Mesenteric fat pad (tissue), 1 donor: ENCODE data around the gene ZNF563. TPM values are rescaled to one million over a fixed set of nuclear protein-coding genes. Genes with fewer than 3 reads are reported as not detected.
"Not testable (repeated sequence)": the region's sequence is repeated elsewhere in the genome, so short reads cannot be mapped to it uniquely, and the experiment has no call there.

Experiments used
- DNase-seq: peaks from one replicate; pipeline ENCODE4 v3.0.0-alpha.2; 2020; ENCODE audit warnings: low spot score
- long read RNA-seq: library from polyadenylated mRNA; unstranded; transcript quantifications from one replicate; pipeline ENCODE4 v2.0.0, GENCODE V29; 2020
- total RNA-seq: library from RNA; stranded (reverse); fragmentation: NEBNext Ultra II Directional; extraction: Animal tissue kit (Norgen Biotek cat#: 25700); gene quantifications from one replicate; pipeline ENCODE4 v1.2.1, GENCODE V29; 2021
- donor health status: DM: yes; HTN: yes; CAD: no.

The ZNF563 gene
- total RNA-seq: 2.0 TPM
- long read RNA-seq, partial matches to known transcripts: 0 of 10 reads
- long read RNA-seq, other reads (novel, unspliced or antisense): 5 of 10 reads

DNA sequence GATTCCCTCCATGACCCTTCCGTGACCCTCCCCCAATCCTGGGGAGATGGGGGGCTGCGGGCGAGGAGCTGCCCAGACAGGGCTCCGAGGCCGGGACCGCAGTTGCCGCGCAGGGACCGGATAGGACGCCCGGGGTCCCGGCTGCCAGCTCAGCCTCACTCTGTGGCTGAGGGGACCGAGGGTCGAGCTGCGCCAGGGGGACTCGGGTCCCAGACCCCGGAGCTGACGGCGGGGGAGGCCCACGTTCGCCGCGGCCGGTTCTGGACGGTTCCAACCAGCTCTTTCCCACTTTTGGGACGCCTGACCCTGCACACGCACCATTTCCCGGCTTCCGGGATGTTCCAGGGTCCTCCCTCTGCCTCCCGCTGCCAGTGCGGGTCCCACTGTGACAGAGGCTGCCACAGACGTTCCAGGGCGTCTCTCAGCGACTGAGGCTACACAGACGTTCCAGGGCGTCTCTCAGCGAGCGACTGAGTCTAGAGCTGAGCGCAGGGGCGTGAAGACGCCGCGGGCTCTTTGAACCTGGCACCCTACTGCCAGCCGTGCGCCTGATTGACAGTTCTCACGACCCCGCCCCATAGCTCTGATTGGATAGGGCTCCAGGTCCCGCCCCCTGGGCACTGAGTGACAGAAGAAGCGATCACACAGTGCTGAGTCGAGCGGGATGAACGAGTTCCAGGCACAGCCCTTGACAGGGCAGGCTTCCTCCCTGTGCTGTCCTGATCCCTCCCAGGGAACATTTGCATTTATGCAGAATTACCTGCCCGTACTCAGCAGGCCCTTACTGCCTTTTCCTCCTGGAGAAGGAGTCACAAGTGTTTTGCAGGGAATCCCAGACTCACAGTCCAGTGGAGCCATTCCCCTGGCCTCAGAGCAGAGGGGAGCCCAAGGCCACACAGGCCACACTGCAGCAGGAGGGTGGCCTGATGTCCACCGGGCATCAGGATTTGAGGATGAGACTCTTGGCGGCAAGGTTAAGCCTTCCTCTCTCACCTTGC, at the start of gene ZNF563:
Gene ZNF563 (minus strand): TSS at position 472 of the 998 bp plus-strand sequence. CDS start 151 bp downstream, at position 321.
- peak; percentile 97 for DNase-seq

DNA sequence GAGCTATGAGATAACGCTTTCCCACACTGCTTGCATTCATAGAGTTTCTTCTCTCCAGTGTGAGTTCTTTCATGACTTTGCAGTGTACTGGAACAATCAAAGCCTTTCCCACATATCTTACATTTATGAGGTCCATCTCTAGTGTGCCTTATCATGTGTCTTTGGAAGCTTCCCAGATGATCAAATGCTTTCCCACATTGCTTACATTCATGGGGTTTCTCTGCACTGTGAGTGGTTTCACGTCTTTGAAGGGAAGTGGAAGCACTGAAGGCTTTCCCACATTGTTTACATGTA, 47.0 kb upstream of the ZNF563 start:
- DNase-seq: no peak

DNA sequence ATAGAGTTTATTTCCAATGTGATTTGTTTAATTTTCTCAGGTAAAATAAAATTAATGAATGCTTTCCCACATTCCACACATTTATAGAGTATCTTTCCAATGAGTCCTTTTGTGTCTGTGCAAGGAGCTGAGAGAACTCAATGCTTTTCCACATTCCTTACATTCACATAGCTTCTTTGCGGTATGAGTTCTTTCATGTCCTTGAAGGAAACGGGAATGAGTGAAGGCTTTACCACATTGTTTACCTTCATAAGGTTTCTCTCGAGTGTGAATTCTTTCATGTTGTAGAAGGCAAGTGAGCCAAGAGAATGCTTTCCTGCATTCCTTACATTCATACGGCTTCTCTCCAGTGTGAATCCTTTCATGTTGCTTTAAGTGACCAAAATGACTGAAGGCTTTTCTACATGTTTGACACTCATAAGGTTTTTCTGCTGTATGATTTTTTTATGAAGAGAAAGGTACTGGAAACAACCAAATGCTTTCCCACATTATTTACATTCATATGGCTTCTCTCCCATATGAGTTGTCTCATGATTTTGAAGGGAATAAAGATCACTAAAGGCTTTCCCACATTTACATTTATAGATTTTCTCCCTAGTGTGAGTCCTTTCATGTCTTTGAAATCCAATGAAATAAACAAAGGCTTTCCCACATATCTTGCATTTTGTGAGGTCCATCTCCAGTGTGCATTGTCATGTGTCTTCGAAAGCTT, 46.5 kb upstream of the ZNF563 start:
- no peak for DNase-seq

DNA sequence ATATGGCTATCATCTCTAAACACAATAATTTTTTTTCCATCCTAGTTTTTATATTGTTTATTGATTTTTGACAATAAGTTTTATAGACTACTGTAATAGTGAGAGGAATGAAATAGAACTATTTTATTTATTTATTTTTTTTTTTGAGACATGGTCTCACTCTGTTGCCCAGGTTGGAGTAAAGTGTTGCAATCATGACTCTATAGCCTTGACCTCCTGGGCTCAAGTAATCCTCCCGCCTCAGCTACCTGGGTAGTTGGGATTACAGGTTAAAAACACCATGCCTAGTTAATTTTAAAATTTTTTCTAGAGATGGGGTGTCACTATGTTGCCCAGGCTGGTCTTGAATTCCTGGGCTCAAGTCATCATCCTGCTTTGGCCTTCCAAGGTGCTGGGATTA, 40.6 kb upstream of the ZNF563 start:
- no peak for DNase-seq

DNA sequence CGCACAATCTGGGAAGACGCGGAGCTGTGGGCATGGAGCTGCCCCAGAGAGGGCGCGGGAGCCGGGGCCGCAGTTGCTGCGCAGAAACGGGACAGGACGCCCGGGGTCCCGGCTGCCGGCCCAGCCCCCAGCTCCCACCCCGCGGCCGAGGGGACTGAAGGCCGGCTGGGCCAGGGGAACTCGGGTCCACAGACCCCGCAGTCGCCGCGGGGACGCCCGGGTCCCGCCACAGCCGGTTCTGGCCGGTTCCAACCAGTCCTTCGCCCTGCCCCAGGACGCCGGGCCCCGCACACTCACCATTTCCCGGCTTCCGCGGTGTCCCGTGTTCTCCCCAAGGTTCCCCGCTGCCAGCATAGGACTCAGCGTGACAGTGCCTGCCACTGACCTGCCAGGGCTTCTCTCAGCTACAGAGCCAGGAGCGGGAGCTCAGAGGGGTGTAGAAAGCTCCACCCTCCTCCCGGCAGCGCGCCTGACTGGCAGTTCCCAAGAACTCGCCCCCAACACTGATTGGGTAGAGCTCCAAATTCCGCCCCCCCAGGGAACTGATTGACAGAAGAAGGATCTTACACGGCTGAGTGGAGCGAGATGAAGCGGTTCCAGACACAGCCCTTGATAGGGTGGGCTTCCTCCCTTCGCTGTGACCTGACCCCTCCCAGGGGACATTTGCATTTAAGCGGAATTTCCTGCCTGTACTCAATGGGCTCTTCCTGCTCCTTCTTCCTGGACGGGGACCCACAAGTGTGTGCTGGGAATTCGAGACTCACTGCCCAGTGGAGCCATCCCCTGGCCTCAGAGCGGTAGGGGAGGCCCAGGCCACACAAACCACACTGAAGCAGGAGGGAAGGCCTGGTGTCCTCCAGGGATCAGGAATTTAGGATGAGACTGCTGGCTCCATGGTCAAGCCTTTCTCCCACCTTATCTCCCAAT, 32.1 kb upstream of the ZNF563 start, which contains the start of gene ZNF442:
Gene ZNF442 (minus strand): TSS at position 448 of the 927 bp plus-strand sequence. CDS start 2,052 bp downstream, outside the sequence.
- DNase-seq: peak; percentile 95

DNA sequence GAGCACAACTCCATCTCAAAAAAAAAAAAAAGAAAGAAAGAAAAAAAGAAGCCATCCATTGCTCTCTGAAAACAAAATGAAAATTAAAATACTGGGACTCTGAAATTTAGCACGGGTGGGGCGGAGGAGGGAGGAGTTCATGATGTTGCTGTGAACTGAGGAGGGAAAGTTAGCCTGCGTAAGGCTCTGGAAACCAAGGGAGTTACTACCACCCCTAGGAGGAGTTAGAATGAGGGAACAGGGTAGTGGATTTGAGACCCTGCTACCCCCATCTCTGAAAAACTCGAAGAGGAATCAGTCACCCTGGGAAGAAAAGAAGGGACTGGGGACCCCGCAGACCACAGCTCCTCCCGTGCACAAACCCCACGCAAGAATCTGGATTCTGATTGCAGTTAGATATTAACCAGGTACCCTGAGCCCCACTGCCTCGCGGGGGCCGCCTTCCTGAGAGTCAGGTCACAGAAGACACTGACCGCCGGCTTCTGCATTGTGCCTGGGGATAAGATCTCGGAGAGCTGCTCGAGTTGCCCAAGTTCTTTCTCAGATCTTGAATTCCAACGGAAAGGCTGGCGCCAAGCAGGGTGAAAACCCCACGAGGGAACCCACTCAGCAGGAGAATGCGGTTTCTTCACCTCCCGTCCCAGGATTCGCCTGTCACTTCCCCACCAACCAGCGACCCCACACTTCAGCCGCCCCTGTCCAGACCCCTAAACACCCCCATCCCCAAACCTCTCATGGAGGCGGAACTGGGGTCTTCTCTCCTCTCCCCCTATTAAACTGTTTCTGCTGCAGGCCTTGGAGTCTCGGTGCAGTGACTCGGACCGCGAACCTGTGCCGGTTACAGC, 31.2 kb upstream of the ZNF563 start:
- no peak for DNase-seq

DNA sequence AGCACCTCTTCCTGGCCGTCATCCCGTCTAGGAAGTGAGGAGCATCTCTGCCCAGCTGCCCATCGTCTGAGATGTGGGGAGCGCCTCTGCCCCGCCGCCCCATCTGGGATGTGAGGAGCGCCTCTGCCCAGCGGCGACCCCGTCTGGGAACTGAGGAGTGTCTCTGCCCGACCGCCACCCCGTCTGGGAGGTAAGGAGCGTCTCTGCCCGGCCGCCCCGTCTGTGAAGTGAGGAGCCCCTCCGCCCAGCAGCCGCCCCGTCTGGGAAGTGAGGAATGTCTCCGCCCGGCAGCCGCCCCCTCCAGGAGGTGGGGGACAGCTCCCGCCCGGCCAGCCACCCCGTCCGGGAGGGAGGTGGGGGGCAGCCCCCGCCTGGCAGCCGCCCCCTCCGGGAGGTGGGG, 28.8 kb upstream of the ZNF563 start:
- DNase-seq: not testable (repeated sequence)

DNA sequence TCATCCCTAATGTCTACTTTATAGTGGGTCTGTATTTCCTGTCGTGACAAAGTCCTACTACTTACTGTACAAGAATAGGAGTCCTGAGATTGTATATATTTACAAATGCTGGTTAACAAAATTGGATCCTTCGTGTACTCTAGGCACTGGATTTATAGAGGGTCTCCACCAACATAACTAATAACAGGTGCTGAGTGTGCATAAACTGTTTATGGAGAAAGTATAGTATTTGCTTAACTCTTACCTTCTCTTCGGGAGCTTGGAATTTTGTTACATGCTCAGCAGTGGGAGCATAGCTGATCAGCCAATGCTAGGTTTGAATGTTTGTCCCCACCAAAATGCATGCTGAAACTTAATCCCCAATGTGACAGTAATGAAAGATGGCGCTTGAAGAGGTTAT, 19.9 kb upstream of the ZNF563 start:
- DNase-seq: no peak

DNA sequence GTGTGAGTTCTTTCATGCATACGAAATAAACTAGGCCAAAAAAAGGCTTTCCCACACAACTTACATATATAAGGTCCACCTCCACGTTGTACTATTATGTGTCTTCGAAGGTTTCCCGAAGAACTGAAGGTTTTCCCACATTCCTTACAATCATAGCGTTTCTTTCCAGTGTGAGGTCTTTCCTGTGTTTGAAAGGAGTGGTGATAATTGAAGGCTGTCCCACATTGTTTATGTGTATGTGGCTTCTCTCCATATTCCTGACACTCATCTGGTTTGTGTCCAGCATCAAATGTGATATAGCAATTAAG, 17.4 kb upstream of the ZNF563 start:
- no peak for DNase-seq

DNA sequence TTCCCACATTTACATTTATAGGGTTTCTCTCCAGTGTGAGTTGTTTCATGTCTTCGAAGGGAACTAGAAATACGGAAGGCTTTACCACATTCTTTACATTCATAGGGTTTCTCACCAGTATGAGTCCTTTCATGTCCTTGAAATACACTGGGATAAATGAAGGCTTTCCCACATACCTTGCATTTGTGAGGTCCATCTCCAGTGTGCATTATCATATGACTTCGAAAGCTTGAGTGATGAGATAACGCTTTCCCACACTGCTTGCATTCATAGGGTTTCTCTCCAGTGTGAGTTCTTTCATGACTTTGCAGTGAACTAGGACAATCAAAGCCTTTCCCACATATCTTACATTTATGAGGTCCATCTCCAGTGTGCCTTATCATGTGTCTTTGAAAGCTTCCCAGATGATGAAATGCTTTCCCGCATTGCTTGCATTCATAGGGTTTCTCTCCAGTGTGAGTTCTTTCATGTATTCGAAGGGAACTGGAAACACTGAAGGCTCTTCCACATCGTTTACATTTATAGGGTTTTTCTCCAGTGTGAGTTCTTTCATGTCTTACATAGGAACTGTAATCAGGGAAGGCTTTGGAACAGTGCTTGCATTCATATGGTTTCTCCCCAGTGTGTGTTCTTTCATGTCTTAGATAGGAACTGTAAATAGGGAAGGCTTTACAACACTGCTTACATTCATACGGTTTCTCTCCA, 16.9 kb upstream of the ZNF563 start:
- DNase-seq: no peak

DNA sequence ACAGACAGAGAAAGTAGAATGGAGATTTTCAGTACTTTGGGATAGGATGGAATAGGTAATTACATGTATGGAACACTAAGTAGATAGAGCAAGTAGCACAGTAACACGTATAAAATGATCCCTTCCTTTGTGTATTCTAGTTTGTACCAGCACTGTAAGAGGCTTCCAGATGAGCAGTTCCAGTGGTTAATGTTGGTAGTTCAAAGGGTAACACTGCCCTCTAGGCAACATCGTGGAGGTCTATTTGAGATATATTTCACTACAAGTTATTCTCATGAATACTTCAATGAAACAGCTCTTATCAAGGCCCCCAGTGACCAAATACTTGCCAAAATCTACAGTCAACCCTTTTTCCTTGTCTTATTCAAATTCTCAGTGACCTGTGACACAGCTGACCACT, 13.5 kb upstream of the ZNF563 start:
- no peak for DNase-seq

DNA sequence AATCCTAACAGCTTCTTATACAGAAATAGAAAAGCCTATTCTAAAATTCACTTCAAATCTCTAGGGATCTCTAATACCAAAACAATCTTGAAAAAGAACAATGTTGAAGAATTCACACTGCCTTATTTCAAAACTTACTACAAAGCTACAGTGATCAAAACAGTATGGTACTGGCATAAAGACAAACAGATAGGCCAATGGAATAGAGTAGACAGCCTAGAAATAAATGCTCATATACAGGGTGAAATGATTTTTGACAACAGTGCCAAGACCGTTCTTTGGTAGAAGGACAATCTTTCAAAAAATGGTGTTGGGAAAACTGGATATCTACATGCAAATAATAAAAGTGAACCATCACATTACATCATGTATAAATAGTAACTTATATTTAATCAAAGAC, 11.8 kb upstream of the ZNF563 start:
- no peak for DNase-seq

DNA sequence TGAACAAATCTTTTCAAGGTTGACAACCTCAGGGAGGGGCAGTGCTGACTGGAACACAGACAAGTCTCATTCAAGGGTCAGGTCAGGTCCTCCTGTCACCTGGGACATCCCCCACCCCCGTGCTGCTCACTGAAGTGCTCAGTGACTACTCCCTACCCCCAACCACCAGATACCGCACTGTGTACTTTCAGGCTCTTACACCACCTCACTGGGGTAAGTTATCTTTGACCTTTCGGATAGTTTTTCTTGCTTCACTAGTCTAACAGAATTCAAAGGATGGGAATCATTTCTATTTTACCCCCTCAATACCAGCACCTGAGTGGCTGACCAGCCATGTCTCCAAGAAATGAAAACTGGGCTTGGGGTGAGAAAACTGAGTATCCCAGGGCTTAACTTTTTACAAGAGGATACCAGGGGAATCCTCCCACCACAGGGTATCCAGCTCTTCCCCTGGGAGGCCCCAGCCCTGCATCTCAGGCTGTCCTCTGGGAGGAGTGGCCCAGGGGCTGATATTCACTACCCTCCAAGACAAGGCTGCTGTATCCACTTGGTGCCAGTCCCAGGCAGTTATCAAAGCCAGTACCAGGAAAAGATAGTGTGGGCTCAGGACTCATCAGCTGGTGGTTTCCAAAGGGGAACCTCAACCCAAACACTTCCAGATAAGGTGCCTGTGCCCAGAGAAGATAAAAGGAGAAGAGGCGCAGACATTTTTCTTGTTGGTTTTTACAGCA, 2.1 kb downstream of the ZNF563 start:
- DNase-seq: no peak

DNA sequence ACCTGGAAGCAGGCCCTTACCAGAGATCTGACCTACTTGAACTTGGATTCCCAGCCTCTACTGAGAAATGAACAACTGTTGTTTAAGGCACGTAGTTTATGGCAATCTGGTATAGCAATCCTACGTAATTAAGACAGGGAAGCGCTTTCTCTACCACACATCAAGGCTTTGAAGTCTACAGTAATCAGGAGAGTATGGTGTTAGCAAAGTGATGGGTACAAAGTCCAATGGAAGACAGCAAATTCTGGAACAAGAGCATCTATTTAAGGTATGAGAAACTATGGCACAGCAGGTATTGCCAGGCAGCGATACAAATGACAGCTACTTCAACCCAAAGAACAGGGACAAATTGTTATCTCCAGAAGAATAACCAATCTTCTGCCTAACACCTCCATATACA, 3.1 kb downstream of the ZNF563 start:
- no peak for DNase-seq

DNA sequence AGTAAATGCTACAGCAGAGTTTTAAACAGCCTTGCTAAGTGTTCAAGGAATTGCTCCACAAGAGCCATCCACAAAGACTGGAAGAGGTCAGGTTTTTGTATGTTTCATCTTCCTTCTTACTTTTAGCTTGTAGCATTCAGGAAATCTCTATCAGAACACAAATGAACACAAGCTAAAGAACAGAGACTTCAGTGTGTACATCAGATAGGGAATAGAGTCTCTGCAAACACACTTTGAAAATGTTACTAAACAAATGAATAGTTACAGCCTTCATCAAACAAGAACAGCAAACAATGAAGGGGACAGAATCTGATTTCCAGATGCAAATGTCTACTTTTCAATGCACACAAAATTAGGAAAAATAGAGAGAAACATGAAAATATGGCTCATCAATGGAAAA, 7.7 kb downstream of the ZNF563 start:
- no peak for DNase-seq

DNA sequence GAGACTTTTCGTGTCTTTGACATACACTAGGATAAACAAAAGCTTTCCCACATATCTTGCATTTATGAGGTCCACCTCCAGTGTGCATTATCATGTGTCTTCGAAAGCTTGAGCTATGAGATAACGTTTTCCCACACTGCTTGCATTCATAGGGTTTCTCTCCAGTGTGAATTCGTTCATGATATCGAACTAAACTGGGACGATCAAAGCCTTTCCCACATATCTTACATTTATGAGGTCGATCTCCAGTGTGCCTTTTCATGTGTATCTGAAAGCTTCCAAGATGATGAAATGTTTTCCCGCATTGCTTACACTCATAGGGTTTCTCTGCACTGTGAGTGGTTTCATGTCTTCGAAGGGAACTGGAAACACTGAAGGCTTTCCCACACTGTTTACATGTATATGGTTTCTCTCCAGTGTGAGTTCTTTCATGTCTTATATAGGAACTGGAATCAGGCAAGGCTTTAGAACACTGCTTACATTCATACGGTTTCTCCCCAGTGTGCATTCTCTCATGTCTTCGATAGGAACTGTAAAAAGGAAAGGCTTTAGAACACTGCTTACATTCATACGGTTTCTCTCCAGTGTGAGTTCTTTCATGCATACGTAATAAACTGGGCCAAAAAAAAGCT, 14.5 kb downstream of the ZNF563 start:
- no peak for DNase-seq

DNA sequence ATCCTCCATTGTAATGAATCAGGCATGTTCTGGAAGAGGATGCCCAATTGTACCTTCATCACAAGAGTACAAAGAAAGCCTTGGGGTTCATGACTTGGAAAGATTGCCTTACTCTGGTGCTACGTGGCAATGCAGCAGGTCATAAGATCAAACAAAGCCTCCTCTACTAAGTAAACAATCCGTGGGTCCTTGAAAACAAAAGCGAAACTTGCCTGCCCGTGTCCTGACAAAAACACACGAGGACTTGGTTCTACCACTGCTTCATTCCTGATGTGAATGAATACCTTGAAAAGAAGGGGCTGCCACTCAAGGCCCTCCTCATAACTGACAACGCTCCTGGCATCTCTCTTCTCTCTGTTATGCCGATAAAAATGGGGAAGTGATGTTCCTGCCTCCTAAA, 18.9 kb downstream of the ZNF563 start:
- peak; percentile 14 for DNase-seq

DNA sequence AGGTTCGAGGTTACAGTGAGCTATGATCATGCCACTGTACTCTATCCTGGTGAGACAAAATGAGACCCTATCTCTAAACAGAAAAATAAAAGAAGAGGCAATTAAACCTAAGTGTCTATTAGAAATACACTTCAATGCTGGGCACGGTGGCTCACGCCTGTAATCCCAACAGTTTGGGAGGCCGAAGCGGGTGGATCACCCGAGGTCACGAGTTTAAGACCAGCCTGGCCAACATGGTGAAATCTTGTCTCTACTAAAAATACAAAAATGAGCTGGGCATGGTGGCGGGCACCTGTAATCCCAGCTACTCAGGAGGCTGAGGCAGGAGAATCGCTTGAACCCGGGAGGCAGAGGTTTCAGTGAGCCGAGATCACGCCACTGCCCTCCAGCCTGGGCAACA, 24.5 kb downstream of the ZNF563 start:
- DNase-seq: peak; percentile 60

DNA sequence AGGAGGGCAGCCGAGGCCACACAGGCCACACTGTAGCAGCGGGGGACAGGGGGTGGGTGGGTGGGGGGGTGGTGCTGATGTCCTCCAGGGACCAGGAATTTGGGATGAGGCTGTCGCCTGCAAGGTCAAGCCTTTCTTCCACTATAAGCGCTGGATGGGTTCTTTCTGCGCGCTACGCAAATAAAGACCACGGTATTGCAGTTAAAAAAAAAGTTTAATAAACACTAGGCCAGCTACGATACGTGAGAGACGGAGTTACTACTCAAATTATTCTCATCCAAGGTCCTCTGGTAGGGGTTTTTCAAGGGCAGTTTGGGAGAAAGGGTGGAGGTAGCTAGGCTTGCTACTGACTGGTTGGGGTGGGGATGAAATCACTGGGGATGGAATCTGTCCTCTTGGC, 38.2 kb downstream of the ZNF563 start:
- DNase-seq: no peak
